ENCODE measurements around the gene GID4.

DNA sequence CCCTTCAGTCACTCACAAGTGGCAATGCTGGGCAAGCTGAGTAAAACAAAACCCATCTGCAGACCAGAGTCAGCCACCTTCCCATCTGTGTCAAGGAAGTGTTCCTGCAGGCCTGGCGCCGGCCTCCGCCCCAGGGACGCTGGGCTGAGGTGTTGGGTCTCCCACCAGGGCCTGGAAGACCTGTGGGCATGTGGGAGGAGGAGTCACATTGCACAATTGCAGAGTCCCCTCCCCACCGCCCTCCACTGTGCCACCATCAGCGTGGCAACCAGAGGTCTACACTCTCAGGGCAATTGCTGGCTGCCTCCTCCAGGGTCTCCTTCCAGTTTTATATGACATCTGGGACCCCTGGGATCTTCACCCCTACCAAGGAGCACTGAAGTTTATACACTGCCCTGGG, 66.4 kb downstream of the GID4 start:
- TF ChIP-seq, protein P1, sequence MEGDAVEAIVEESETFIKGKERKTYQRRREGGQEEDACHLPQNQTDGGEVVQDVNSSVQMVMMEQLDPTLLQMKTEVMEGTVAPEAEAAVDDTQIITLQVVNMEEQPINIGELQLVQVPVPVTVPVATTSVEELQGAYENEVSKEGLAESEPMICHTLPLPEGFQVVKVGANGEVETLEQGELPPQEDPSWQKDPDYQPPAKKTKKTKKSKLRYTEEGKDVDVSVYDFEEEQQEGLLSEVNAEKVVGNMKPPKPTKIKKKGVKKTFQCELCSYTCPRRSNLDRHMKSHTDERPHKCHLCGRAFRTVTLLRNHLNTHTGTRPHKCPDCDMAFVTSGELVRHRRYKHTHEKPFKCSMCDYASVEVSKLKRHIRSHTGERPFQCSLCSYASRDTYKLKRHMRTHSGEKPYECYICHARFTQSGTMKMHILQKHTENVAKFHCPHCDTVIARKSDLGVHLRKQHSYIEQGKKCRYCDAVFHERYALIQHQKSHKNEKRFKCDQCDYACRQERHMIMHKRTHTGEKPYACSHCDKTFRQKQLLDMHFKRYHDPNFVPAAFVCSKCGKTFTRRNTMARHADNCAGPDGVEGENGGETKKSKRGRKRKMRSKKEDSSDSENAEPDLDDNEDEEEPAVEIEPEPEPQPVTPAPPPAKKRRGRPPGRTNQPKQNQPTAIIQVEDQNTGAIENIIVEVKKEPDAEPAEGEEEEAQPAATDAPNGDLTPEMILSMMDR (IDR thresholded peaks at IDR 0.05) = no peak
- no peak for TF ChIP-seq POLR2AphosphoS5 (IDR thresholded peaks at IDR 0.05)
- TF ChIP-seq EP300 (IDR thresholded peaks at IDR 0.05) = no peak
